Transverse colon (tissue), 4 donors: ENCODE measurements around the gene ARHGAP24. TPM values are rescaled to one million over a fixed set of nuclear protein-coding genes. Genes with fewer than 3 reads are reported as not detected.

Experiments used
- DNase-seq: peaks from one replicate; pipeline ENCODE4 v3.0.0-alpha.2; 2019
- H3K27ac ChIP-seq, 4 donors: fragments of 200-600 bp; sonication (generic); 2 replicates each; pipeline ENCODE4 v1.5.1; 2016 to 2018; ENCODE audit warnings: inconsistent platforms in 4 of 4
- H3K27me3 ChIP-seq: fragments of 200-600 bp; sonication (generic); 2 replicates; pipeline ENCODE4 v1.5.1; 2017; ENCODE audit warnings: inconsistent platforms
- H3K36me3 ChIP-seq, 4 donors: fragments of 200-600 bp; sonication (generic); 2 replicates each; pipeline ENCODE4 v1.5.1; 2017 to 2019; ENCODE audit warnings: inconsistent platforms in 4 of 4
- H3K4me1 ChIP-seq, 4 donors: fragments of 200-600 bp; sonication (generic); 2 replicates each; pipeline ENCODE4 v1.5.1; 2017 to 2020; ENCODE audit warnings: inconsistent platforms in 4 of 4
- H3K4me3 ChIP-seq, 4 donors: fragments of 200-600 bp; sonication (generic); 1 replicate in 1 of 4; 2 replicates in 3 of 4; pipeline versions ENCODE4 v1.5.1 to v1.6.1; 2017 to 2019; ENCODE audit warnings: inconsistent platforms in 4 of 4
- H3K9me3 ChIP-seq, 2 donors: fragments of 200-600 bp; sonication (generic); 2 replicates each; pipeline ENCODE4 v1.5.1; 2017 to 2019; ENCODE audit warnings: inconsistent platforms in 2 of 2
- CTCF ChIP-seq, 5 experiments: fragments of 200-600 bp in 3 of 5; fragments of 450-650 bp in 2 of 5; sonication (generic) in 3 of 5; IDR thresholded peaks; 1 replicate in 2 of 5; 2 replicates in 3 of 5; pipeline ENCODE4 v1.5.1; 2016 to 2017; ENCODE audit warnings: antibody characterized with exemption in 5 of 5, inconsistent platforms in 3 of 5, mild to moderate bottlenecking in 2 of 5, moderate library complexity in 1 of 5
- EP300 ChIP-seq: sonication (generic); formaldehyde crosslinking; IDR thresholded peaks from one replicate; pipeline ENCODE4 v1.6.1; 2017; ENCODE audit warnings: antibody characterized with exemption, low read depth
- POLR2A ChIP-seq: fragments of 450-650 bp; IDR thresholded peaks from one replicate; pipeline ENCODE4 v1.6.1; 2016; ENCODE audit warnings: antibody characterized with exemption, mild to moderate bottlenecking, moderate library complexity
- POLR2AphosphoS5 ChIP-seq, 3 donors: sonication (generic); formaldehyde crosslinking; IDR thresholded peaks; one replicate each; pipeline ENCODE4 v1.6.1; 2016; ENCODE audit warnings: antibody characterized with exemption in 3 of 3
- WGBS, 2 donors: methylation state at CpG; one replicate each; pipeline ENCODE4 v1.1.5; 2018; ENCODE audit warnings: low coverage in 1 of 2; 5-methylcytosine and 5-hydroxymethylcytosine counted together
- in situ Hi-C, 4 donors: fragments of 200-750 bp; cut with MboI; loops; one replicate each; pipeline versions ENCODE4 v1.15.0 to v1.15.1; 2017; ENCODE audit warnings: low sequenced_read_pairs in 3 of 4, low pct_ligation_motif_present in 1 of 4, low pct_unique_long_range_greater_than_20kb in 1 of 4
- intact Hi-C: fragments of 100-400 bp; cut with DNase I; formaldehyde crosslinking; loops from one replicate; pipeline ENCODE4 v1.15.1; 2023; ENCODE audit warnings: low total_unique reads
- total RNA-seq, 4 donors: library from RNA; depleted of rRNA; stranded (reverse); fragments of >200 nt; gene quantifications; one replicate each; pipeline ENCODE4 v1.1.0, GENCODE V29; 2016

Gene ARHGAP24
- total RNA-seq, 4 donors from 2014 or later, result 4.2 to 32.0 (median 12.6) TPM

- DNase-seq, result no peak
- 83 to 86% methylated on average over 2 of the region's 2 CpGs for WGBS, 2 donors
Observed at GRCh38 chr4:85579942-85580341, 105.0 kb downstream of the ARHGAP24 start.

GRCh38 chr4:85580489-85580888, 105.5 kb downstream of the ARHGAP24 start:
- no peak for TF ChIP-seq EP300
- TF ChIP-seq CTCF (IDR thresholded peaks at IDR 0.05), result no peak
- no peak for TF ChIP-seq POLR2A
- no peak for TF ChIP-seq POLR2AphosphoS5 (IDR thresholded peaks at IDR 0.05)
- 88 to 90% methylated on average over 5 of the region's 5 CpGs for WGBS, 2 donors
- H3K27me3 ChIP-seq, result no peaks in the 10 kb centered on the region
- H3K4me1 ChIP-seq, result no peaks in the 10 kb centered on the region
- DNase-seq, result no peak
- no peak overlapping the region for H3K27ac ChIP-seq
- in situ Hi-C loops (no loop called here), intact Hi-C loops (no loop called here)
- H3K4me3 ChIP-seq, result no peak overlapping the region
- no peaks in the 10 kb centered on the region for H3K9me3 ChIP-seq
- no peaks in the 10 kb centered on the region for H3K36me3 ChIP-seq

More at GRCh38 chr4:85579942-85580341, 105.0 kb downstream of the ARHGAP24 start:
- Histone ChIP-seq H3K27ac (no peak overlapping the region), H3K4me3 (no peak overlapping the region), H3K9me3 (no peaks in the 10 kb centered on the region), H3K36me3 (no peaks in the 10 kb centered on the region), H3K27me3 (no peaks in the 10 kb centered on the region), H3K4me1 (no peaks in the 10 kb centered on the region)
- intact Hi-C loops (no loop called here), in situ Hi-C loops (no loop called here)
- no peak for TF ChIP-seq CTCF (IDR thresholded peaks at IDR 0.05)
- no peak for TF ChIP-seq POLR2AphosphoS5 (IDR thresholded peaks at IDR 0.05)
- no peak for TF ChIP-seq POLR2A
- TF ChIP-seq EP300, result no peak

GRCh38 chr4:85587952-85588351, 113.0 kb downstream of the ARHGAP24 start:
- intact Hi-C loops, result no loop called here
- WGBS, 2 donors, result 75 to 81% methylated on average over 1 of the region's 1 CpG
- no peaks in the 10 kb centered on the region for H3K4me1 ChIP-seq
- TF ChIP-seq CTCF (IDR thresholded peaks at IDR 0.05) (no peak), EP300 (no peak), POLR2AphosphoS5 (IDR thresholded peaks at IDR 0.05) (no peak), POLR2A (no peak)
- H3K9me3 ChIP-seq, result no peaks in the 10 kb centered on the region
- H3K27ac ChIP-seq, result no peak overlapping the region
- no peaks in the 10 kb centered on the region for H3K36me3 ChIP-seq
- H3K27me3 ChIP-seq, result no peaks in the 10 kb centered on the region
- no peak for DNase-seq
- H3K4me3 ChIP-seq, result no peak overlapping the region
- in situ Hi-C loops, result no loop called here

GRCh38 chr4:85591406-85592098, 116.6 kb downstream of the ARHGAP24 start:
- no peak overlapping the region for H3K27ac ChIP-seq
- no peaks in the 10 kb centered on the region for H3K4me1 ChIP-seq
- DNase-seq, result no peak
- H3K36me3 ChIP-seq, result no peaks in the 10 kb centered on the region
- WGBS, 2 donors, result 81 to 82% methylated on average over 3 of the region's 3 CpGs
- H3K27me3 ChIP-seq, result no peaks in the 10 kb centered on the region
- no peak overlapping the region for H3K4me3 ChIP-seq
- TF ChIP-seq POLR2AphosphoS5 (IDR thresholded peaks at IDR 0.05) (no peak), POLR2A (no peak)
- in situ Hi-C loops (no loop called here), intact Hi-C loops (no loop called here)
- no peaks in the 10 kb centered on the region for H3K9me3 ChIP-seq
